ENCODE results near the gene NALCN. TPM values are rescaled to one million over a fixed set of nuclear protein-coding genes. Genes with fewer than 3 reads are reported as not detected.

The NALCN gene
- total RNA-seq, 4 donors from 2014 or later, result 0.47 to 0.57 TPM; not detected in 2

DNA sequence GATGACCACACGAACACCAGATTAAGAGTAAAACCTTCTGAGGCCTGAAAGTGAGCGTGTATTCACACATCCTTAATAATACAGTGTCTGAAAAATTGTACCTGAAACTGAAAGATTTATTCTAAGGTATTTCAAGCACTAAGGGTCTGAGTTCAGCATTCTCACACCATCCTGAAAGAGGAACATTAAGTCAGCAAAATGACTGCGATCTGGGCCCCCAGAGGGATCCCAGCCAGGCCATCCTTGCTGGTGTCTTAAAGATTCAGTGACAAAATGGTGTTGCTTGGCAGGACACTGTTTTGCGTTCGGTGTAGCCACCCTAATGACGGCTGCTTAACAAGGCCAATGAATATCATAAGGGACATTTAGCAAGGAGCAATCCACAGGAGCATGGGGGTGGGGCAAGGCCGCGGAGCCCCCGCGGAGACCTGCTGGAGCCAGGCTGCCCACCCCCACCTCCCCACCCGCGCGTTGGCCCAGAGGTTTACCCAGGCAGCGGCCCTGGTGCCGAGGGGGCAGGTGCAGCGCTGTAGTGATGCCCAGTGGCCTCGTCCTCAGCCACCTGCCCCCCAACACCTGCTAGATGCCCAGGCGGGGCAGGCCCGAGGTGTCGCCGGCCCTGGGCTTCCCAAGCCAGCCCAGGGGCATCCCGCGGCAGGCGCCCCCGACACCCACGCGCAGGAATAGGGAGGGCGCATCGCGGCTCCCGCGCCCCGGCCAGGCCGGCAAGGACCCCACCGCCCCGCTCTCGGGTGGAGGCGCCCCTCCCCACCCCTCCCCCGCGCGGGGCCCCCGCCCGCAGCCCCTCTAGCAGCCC lies 742 bp downstream of the NALCN start:
- Histone ChIP-seq H3K27me3 (peaks cover 0 to 44% (median 0%) of the 10 kb centered on the region in 4 donors), H3K4me1 (peaks cover 0 to 17% (median 13%) of the 10 kb centered on the region in 3 donors), H3K4me3 (peak overlapping the region; percentile 17 to 68 (median 47)), H3K27ac (peak overlapping the region in 1 of 4 donors; percentile 9), H3K36me3 (no peaks in the 10 kb centered on the region), H3K9me3 (no peaks in the 10 kb centered on the region)
- TF ChIP-seq, protein P1, sequence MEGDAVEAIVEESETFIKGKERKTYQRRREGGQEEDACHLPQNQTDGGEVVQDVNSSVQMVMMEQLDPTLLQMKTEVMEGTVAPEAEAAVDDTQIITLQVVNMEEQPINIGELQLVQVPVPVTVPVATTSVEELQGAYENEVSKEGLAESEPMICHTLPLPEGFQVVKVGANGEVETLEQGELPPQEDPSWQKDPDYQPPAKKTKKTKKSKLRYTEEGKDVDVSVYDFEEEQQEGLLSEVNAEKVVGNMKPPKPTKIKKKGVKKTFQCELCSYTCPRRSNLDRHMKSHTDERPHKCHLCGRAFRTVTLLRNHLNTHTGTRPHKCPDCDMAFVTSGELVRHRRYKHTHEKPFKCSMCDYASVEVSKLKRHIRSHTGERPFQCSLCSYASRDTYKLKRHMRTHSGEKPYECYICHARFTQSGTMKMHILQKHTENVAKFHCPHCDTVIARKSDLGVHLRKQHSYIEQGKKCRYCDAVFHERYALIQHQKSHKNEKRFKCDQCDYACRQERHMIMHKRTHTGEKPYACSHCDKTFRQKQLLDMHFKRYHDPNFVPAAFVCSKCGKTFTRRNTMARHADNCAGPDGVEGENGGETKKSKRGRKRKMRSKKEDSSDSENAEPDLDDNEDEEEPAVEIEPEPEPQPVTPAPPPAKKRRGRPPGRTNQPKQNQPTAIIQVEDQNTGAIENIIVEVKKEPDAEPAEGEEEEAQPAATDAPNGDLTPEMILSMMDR (IDR thresholded peaks at IDR 0.05), result no peak
- TF ChIP-seq POLR2A (IDR thresholded peaks at IDR 0.05), result no peak
- intact Hi-C loops (cut with DNase I), result no loop called here
- 68 to 77% methylated on average over 3 to 6 of the region's 43 CpGs for WGBS, 2 donors
- DNase-seq, result no peak

DNA sequence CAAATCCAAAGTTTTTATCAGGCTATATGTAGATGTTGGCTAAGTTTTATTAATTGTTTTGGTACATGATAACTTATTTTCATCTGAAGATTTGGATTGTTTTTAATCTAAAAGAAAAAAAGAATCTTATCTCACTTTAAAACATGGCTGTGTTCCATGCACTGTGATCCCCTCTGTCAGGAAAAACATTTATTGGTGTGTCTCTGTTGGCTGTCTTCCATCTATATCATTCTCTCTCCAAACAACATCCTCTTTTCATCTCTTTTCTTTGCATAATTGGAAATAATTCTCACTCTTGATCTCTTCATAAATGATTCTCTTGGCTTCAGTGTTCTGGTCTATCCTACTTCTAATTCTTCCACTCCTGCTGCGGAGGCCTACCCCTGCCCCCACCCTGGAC lies 4.2 kb downstream of the NALCN start:
- Histone ChIP-seq H3K4me1 (peaks cover 0 to 17% (median 13%) of the 10 kb centered on the region in 3 donors), H3K27ac (no peak overlapping the region), H3K27me3 (peaks cover 0 to 30% (median 0%) of the 10 kb centered on the region in 4 donors), H3K9me3 (no peaks in the 10 kb centered on the region), H3K36me3 (no peaks in the 10 kb centered on the region), H3K4me3 (no peak overlapping the region)
- no peak for TF ChIP-seq POLR2A (IDR thresholded peaks at IDR 0.05)
- TF ChIP-seq, protein P1 (IDR thresholded peaks at IDR 0.05), result no peak
- DNase-seq, result no peak
- intact Hi-C loops (cut with DNase I), result no loop called here
- 62 to 100% methylated on average over 1 of the region's 1 CpG for WGBS, 2 donors

DNA sequence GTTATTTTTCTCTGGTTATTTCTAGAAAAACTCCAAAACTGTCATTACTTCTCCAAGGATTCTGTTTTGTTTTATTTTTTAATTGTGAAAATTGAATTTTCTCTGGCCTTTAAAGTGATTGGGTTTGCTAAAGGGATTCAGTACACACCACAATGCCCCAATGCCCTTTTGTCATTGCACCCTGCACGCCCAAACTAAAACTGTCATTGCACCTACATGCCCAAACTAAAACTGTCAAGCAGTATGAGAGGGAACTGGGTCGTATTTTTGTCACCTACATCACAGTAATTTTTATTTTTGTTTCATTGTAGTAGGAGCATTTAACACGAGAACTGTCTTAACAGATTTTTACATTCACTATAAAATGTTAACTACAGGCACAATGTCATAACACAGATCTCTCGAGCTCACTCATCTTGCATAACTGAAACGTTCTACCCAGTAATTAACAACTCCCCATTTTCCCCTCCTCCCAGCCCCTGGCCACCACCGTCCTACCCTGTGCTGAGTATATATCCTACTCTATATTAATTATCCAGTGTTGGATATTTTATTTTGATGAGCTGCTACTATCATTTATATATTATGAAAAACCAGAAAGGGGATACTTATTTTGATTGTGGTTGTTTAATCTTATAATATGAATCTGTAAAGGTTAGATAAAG lies 7.2 kb downstream of the NALCN start:
- 58% methylated on average over 6 of the region's 6 CpGs for WGBS, 2 donors
- intact Hi-C loops (cut with DNase I), result no loop called here
- no peak for TF ChIP-seq POLR2A (IDR thresholded peaks at IDR 0.05)
- TF ChIP-seq, protein P1 (IDR thresholded peaks at IDR 0.05), result no peak

DNA sequence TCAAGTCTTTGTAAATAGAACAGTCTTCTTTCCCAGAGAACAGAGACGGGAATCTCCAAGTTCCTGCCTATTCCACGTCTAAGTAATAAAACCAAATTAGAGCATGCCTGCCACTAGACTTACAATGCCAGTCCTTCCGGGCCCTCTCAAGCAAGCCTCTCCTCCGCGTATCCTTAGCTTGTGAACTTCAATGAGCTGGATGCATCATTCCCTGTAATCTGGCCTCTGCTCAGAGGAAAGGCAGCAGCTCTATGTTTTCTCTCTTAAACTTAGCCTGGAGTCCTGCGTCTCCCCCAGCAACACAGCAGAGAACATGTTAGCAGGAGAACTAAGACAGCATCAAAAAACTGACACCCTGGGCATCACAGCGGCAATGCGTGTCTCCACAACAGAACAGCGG lies 8.2 kb downstream of the NALCN start:
- TF ChIP-seq POLR2A (IDR thresholded peaks at IDR 0.05), result no peak
- TF ChIP-seq, protein P1 (IDR thresholded peaks at IDR 0.05), result no peak
- H3K27me3 ChIP-seq, result no peaks in the 10 kb centered on the region
- 80 to 85% methylated on average over 6 to 9 of the region's 9 CpGs for WGBS, 2 donors
- H3K4me1 ChIP-seq, result no peaks in the 10 kb centered on the region
- intact Hi-C loops (cut with DNase I), result no loop called here
- no peaks in the 10 kb centered on the region for H3K36me3 ChIP-seq
- H3K27ac ChIP-seq, result no peak overlapping the region
- no peaks in the 10 kb centered on the region for H3K9me3 ChIP-seq
- no peak for DNase-seq
- no peak overlapping the region for H3K4me3 ChIP-seq

More for the DNA sequence above, 7.2 kb downstream of the NALCN start:
- no peaks in the 10 kb centered on the region for H3K36me3 ChIP-seq
- no peaks in the 10 kb centered on the region for H3K9me3 ChIP-seq
- no peak overlapping the region for H3K4me3 ChIP-seq
- no peaks in the 10 kb centered on the region for H3K4me1 ChIP-seq
- H3K27me3 ChIP-seq, result peaks cover 0 to 6% (median 0%) of the 10 kb centered on the region in 4 donors
- DNase-seq, result no peak
- H3K27ac ChIP-seq, result no peak overlapping the region

DNA sequence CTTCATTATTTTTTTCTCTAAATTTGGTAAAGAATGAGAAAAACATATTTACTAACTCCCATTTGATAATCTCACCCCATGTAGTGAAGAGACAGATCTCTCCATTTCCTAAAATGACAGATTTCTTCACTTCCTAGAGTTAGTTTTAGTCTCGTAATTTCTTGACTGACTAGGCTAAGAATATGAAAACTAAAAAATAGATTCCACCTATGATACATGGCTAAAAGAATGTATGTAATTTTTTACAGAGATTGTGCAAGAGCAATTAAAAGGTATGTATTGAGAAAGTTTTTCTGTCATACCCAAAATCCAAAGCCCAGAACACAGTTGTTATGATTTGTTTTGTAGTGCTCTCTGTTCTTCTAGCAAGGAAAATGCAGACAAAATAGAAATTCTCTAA lies 9.5 kb downstream of the NALCN start:
- 24 to 61% methylated on average over 1 of the region's 1 CpG for WGBS, 2 donors
- TF ChIP-seq, protein P1 (IDR thresholded peaks at IDR 0.05), result no peak
- no peak for TF ChIP-seq POLR2A (IDR thresholded peaks at IDR 0.05)
- Histone ChIP-seq H3K4me1 (no peaks in the 10 kb centered on the region), H3K27me3 (no peaks in the 10 kb centered on the region), H3K36me3 (no peaks in the 10 kb centered on the region), H3K27ac (no peak overlapping the region), H3K9me3 (no peaks in the 10 kb centered on the region), H3K4me3 (no peak overlapping the region)
- DNase-seq, result no peak
- intact Hi-C loops (cut with DNase I), result no loop called here

All from esophagus squamous epithelium (tissue), 5 donors.